Smooth muscle cell of the brain vasculature (primary cell): Measurements from ENCODE around the gene CYB5R3.
"Not testable (repeated sequence)": the region's sequence is repeated elsewhere in the genome, so short reads cannot be mapped to it uniquely, and the experiment has no call there.

ENCODE experiments used
- DNase-seq: peaks from one replicate; pipeline ENCODE4 v3.0.0-alpha.2; 2012; ENCODE audit warnings: low read depth, low spot score

The CYB5R3 gene

DNA sequence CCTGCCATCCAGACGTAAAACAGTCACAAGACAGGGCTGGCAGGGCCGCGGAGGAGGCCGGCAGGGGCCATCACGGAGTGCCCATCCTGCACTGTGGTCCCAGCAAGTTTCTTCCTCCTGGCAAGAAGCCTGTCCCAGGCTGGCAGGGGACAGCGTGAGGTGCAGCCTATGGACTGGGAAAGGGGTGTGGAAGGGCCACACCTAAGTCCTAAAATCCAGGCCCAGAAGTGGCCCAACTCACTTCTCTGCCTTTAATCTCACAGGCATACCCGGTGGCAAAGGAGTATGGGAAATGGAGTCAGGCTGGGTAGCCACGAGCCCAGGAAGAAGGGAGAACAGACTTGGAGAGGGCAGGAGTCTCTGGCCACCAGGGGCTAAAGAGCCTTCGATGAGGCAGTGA is 78.6 kb downstream of the CYB5R3 start:
- DNase-seq, result not testable (repeated sequence)

- DNase-seq, result not testable (repeated sequence)
These were observed 81.2 kb downstream of the CYB5R3 start for GRCh38 chr22:42567950-42568349.
